HepG2 (cell line): ENCODE results near the gene MIDN. TPM values are rescaled to one million over a fixed set of nuclear protein-coding genes. Genes with fewer than 3 reads are reported as not detected.
A peak's percentile ranks its signal among the peaks of the same experiment; 100 is the strongest.

ENCODE experiments used
- EZH2 ChIP-seq: conservative IDR thresholded peaks from 2 replicates; pipeline ENCODE4 v1.6.1; 2012; ENCODE audit warnings: mild to moderate bottlenecking, low read depth, low read length, moderate library complexity
- HOXA3 ChIP-seq: sonication (generic); formaldehyde crosslinking; IDR thresholded peaks from 2 replicates; pipeline ENCODE4 v1.5.0; 2020; ENCODE audit warnings: missing genetic modification reagents
- KDM2A ChIP-seq: sonication (generic); formaldehyde crosslinking; IDR thresholded peaks from 2 replicates; pipeline ENCODE4 v1.4.0; 2020; ENCODE audit warnings: low read depth, missing genetic modification reagents, borderline replicate concordance
- KLF6 ChIP-seq: IDR thresholded peaks from 2 replicates; pipeline ENCODE4 v1.8.0; 2016; ENCODE audit warnings: missing biosample characterization, missing genetic modification reagents
- SPEN ChIP-seq: sonication (generic); formaldehyde crosslinking; IDR thresholded peaks from 2 replicates; pipeline ENCODE4 v1.5.1; 2020; ENCODE audit warnings: low read depth, mild to moderate bottlenecking, missing genetic modification reagents
- TARDBP ChIP-seq: sonication (generic); formaldehyde crosslinking; IDR thresholded peaks from 2 replicates; pipeline ENCODE4 v1.8.0; 2022; ENCODE audit warnings: mild to moderate bottlenecking, missing genetic modification reagents
- ZFP90 ChIP-seq: sonication (generic); formaldehyde crosslinking; IDR thresholded peaks from 2 replicates; pipeline ENCODE4 v1.8.0; 2022; ENCODE audit warnings: missing genetic modification reagents, mild to moderate bottlenecking, inconsistent platforms, borderline replicate concordance
- ZFX ChIP-seq: sonication (generic); formaldehyde crosslinking; IDR thresholded peaks from 2 replicates; pipeline ENCODE4 v1.4.0; 2020; ENCODE audit warnings: mild to moderate bottlenecking, low read depth, missing genetic modification reagents, moderate library complexity
- ZKSCAN8 ChIP-seq: IDR thresholded peaks from 2 replicates; pipeline ENCODE4 v1.6.1; 2016; ENCODE audit warnings: borderline replicate concordance, missing genetic modification reagents, missing compliant biosample characterization
- polyA plus RNA-seq, 8 experiments: library from polyadenylated mRNA; depleted of rRNA in 3 of 8; stranded (reverse) in 7 of 8; unstranded in 1 of 8; fragments of >200 nt; fragmentation: Illumina TruSeq in 4 of 8; extraction: Trizol in 4 of 8; gene quantifications; 2 replicates each; pipeline versions ENCODE4 v1.2.1 to v1.2.3, GENCODE V29; 2011 to 2016; ENCODE audit warnings: low read depth in 4 of 8, missing spikeins in 1 of 8, mixed read lengths in 1 of 8; ENCODE audit not compliant: insufficient read depth in 1 of 8
- total RNA-seq, 5 experiments: library from RNA; depleted of rRNA; stranded (reverse); fragments of >200 nt; fragmentation: Illumina TruSeq; extraction: Trizol; gene quantifications; 2 replicates each; pipeline ENCODE4 v1.2.3, GENCODE V29; 2016; ENCODE audit warnings: low read depth in 1 of 5
- TF ChIP-seq, protein P1 (sequence below), 2 experiments: sonication (generic) in 1 of 2; formaldehyde crosslinking in 1 of 2; IDR thresholded peaks; 2 replicates each; pipeline versions ENCODE4 v1.4.0 to v1.6.1; 2016 to 2020; ENCODE audit warnings: borderline replicate concordance in 1 of 2, low read depth in 1 of 2, mild to moderate bottlenecking in 1 of 2, missing genetic modification reagents in 1 of 2
- TF ChIP-seq, protein P2 (sequence below): sonication (generic); formaldehyde crosslinking; IDR thresholded peaks from 2 replicates; pipeline ENCODE4 v1.8.1; 2022; ENCODE audit warnings: low read depth, mild to moderate bottlenecking, missing genetic modification reagents
- TF ChIP-seq, protein P3 (sequence below): sonication (generic); formaldehyde crosslinking; IDR thresholded peaks from 2 replicates; pipeline ENCODE4 v1.4.0; 2020; ENCODE audit warnings: mild to moderate bottlenecking, missing genetic modification reagents
- TF ChIP-seq, protein P4 (sequence below): sonication (generic); formaldehyde crosslinking; IDR thresholded peaks from 2 replicates; pipeline ENCODE4 v1.8.0; 2022; ENCODE audit warnings: mild to moderate bottlenecking, missing genetic modification reagents; ENCODE audit not compliant: insufficient replicate concordance
- TF ChIP-seq, protein P5 (sequence below): IDR thresholded peaks from 2 replicates; pipeline ENCODE4 v1.6.1; 2016; ENCODE audit warnings: missing compliant biosample characterization, missing genetic modification reagents, borderline replicate concordance

MIDN gene
- total and polyA plus RNA-seq, 2 of the 13 experiments (the other 11 are each of a cell fraction or from before 2014, with no cell fraction given), result 8.4 to 18.0 TPM

DNA sequence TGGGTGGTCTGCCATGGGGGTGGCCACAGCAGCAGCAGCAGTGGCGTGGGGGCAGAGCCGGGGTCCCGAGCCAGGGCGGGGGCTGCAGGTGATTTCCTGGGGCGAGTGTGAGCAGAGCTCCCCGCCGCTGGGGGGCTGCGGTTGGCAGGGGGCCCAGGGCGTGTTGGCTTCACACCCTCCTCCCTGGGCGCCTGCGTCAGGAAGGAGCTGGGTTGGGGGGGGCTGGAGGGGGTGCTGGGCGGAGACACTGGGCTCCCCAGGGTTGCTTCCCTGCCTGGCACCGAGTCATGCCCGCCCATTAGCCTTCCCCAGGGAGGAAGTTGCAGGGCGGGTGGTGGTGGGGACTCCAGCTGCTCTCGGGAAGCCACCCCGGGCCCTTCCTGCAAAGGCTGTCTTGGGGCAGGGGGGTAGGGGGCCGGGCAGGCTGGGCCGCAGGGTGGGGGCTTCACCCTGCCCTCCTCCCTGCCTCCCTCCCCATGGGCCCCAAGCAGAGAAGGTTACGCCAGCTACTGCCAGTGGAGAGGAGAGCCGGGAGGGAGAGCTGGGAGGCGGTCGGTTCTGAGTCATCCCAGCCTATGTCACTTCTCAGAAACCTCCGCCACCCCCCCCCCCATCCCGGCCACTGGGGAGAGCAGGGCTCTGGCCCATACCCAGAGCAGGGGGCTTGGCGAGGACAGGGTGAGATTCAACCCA lies 4.6 kb downstream of the MIDN start (continued):
- TF ChIP-seq, protein P1, sequence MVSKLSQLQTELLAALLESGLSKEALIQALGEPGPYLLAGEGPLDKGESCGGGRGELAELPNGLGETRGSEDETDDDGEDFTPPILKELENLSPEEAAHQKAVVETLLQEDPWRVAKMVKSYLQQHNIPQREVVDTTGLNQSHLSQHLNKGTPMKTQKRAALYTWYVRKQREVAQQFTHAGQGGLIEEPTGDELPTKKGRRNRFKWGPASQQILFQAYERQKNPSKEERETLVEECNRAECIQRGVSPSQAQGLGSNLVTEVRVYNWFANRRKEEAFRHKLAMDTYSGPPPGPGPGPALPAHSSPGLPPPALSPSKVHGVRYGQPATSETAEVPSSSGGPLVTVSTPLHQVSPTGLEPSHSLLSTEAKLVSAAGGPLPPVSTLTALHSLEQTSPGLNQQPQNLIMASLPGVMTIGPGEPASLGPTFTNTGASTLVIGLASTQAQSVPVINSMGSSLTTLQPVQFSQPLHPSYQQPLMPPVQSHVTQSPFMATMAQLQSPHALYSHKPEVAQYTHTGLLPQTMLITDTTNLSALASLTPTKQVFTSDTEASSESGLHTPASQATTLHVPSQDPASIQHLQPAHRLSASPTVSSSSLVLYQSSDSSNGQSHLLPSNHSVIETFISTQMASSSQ (IDR thresholded peaks at IDR 0.05; ENCODE audit: low read depth), result 0 out of 2 replicates have a peak, but pooled peaks have one; percentile 4
- TF ChIP-seq, protein P1 (CRISPR knock-in tag; IDR thresholded peaks at IDR 0.05; ENCODE audit: borderline replicate concordance), result no peak
- peak; percentile 26; the same call in 1 of the 2 replicates for TF ChIP-seq ZFX
- TF ChIP-seq, protein P2, sequence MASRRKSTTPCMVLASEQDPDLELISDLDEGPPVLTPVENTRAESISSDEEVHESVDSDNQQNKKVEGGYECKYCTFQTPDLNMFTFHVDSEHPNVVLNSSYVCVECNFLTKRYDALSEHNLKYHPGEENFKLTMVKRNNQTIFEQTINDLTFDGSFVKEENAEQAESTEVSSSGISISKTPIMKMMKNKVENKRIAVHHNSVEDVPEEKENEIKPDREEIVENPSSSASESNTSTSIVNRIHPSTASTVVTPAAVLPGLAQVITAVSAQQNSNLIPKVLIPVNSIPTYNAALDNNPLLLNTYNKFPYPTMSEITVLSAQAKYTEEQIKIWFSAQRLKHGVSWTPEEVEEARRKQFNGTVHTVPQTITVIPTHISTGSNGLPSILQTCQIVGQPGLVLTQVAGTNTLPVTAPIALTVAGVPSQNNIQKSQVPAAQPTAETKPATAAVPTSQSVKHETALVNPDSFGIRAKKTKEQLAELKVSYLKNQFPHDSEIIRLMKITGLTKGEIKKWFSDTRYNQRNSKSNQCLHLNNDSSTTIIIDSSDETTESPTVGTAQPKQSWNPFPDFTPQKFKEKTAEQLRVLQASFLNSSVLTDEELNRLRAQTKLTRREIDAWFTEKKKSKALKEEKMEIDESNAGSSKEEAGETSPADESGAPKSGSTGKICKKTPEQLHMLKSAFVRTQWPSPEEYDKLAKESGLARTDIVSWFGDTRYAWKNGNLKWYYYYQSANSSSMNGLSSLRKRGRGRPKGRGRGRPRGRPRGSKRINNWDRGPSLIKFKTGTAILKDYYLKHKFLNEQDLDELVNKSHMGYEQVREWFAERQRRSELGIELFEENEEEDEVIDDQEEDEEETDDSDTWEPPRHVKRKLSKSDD, result no peak
- no peak for TF ChIP-seq HOXA3 (CRISPR knock-in tag)
- TF ChIP-seq, protein P3, sequence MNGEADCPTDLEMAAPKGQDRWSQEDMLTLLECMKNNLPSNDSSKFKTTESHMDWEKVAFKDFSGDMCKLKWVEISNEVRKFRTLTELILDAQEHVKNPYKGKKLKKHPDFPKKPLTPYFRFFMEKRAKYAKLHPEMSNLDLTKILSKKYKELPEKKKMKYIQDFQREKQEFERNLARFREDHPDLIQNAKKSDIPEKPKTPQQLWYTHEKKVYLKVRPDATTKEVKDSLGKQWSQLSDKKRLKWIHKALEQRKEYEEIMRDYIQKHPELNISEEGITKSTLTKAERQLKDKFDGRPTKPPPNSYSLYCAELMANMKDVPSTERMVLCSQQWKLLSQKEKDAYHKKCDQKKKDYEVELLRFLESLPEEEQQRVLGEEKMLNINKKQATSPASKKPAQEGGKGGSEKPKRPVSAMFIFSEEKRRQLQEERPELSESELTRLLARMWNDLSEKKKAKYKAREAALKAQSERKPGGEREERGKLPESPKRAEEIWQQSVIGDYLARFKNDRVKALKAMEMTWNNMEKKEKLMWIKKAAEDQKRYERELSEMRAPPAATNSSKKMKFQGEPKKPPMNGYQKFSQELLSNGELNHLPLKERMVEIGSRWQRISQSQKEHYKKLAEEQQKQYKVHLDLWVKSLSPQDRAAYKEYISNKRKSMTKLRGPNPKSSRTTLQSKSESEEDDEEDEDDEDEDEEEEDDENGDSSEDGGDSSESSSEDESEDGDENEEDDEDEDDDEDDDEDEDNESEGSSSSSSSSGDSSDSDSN, result peak; percentile 20; the same call in 1 of the 2 replicates
- 0 out of 2 replicates have a peak, but pooled peaks have one; percentile 8 for TF ChIP-seq SPEN (CRISPR knock-in tag)
- peak; percentile 55; the same call in 1 of the 2 replicates for TF ChIP-seq KDM2A
- TF ChIP-seq, protein P4, sequence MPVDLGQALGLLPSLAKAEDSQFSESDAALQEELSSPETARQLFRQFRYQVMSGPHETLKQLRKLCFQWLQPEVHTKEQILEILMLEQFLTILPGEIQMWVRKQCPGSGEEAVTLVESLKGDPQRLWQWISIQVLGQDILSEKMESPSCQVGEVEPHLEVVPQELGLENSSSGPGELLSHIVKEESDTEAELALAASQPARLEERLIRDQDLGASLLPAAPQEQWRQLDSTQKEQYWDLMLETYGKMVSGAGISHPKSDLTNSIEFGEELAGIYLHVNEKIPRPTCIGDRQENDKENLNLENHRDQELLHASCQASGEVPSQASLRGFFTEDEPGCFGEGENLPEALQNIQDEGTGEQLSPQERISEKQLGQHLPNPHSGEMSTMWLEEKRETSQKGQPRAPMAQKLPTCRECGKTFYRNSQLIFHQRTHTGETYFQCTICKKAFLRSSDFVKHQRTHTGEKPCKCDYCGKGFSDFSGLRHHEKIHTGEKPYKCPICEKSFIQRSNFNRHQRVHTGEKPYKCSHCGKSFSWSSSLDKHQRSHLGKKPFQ (CRISPR knock-in tag), result peak; percentile 14
- no peak for TF ChIP-seq EZH2
- 0 out of 2 replicates have a peak, but pooled peaks have one; percentile 28 for TF ChIP-seq ZFP90 (CRISPR knock-in tag)
- TF ChIP-seq, protein P5, sequence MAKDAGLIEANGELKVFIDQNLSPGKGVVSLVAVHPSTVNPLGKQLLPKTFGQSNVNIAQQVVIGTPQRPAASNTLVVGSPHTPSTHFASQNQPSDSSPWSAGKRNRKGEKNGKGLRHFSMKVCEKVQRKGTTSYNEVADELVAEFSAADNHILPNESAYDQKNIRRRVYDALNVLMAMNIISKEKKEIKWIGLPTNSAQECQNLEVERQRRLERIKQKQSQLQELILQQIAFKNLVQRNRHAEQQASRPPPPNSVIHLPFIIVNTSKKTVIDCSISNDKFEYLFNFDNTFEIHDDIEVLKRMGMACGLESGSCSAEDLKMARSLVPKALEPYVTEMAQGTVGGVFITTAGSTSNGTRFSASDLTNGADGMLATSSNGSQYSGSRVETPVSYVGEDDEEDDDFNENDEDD (CRISPR knock-in tag), result no peak
- peak; percentile 49; the same call in 1 of the 2 replicates for TF ChIP-seq KLF6
- TF ChIP-seq ZKSCAN8 (CRISPR knock-in tag), result no peak
- no peak for TF ChIP-seq TARDBP
